ENCODE data around the gene DTX3L. TPM values are rescaled to one million over a fixed set of nuclear protein-coding genes. Genes with fewer than 3 reads are reported as not detected.
A peak's percentile ranks its signal among the peaks of the same experiment; 100 is the strongest.

DTX3L gene
- total RNA-seq, 1 donor from 2014 or later: 33.7 TPM

GRCh38 chr3:122608916-122609315 lies 44.8 kb downstream of the DTX3L start:
- TF ChIP-seq, protein P1, sequence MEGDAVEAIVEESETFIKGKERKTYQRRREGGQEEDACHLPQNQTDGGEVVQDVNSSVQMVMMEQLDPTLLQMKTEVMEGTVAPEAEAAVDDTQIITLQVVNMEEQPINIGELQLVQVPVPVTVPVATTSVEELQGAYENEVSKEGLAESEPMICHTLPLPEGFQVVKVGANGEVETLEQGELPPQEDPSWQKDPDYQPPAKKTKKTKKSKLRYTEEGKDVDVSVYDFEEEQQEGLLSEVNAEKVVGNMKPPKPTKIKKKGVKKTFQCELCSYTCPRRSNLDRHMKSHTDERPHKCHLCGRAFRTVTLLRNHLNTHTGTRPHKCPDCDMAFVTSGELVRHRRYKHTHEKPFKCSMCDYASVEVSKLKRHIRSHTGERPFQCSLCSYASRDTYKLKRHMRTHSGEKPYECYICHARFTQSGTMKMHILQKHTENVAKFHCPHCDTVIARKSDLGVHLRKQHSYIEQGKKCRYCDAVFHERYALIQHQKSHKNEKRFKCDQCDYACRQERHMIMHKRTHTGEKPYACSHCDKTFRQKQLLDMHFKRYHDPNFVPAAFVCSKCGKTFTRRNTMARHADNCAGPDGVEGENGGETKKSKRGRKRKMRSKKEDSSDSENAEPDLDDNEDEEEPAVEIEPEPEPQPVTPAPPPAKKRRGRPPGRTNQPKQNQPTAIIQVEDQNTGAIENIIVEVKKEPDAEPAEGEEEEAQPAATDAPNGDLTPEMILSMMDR (IDR thresholded peaks at IDR 0.05): no peak
- no peak overlapping the region for H3K4me3 Mint-ChIP-seq (ENCODE audit: unreplicated experiment)
- H3K27me3 Mint-ChIP-seq (ENCODE audit: unreplicated experiment): peaks cover 4% of the 10 kb centered on the region
- no peak overlapping the region for H3K27ac Mint-ChIP-seq (ENCODE audit: unreplicated experiment)
- DNase-seq (ENCODE audit: extremely low spot score, unreplicated experiment): no peak
- peaks cover 6% of the 10 kb centered on the region for H3K4me1 Mint-ChIP-seq (ENCODE audit: unreplicated experiment)
- H3K9me3 Mint-ChIP-seq (ENCODE audit: unreplicated experiment): peaks cover 6% of the 10 kb centered on the region
- H3K36me3 Mint-ChIP-seq (ENCODE audit: unreplicated experiment): no peaks in the 10 kb centered on the region

- DNase-seq (ENCODE audit: extremely low spot score, unreplicated experiment): no peak
- TF ChIP-seq, protein P1 (IDR thresholded peaks at IDR 0.05): no peak
- peak overlapping the region; percentile 93 for H3K27ac Mint-ChIP-seq (ENCODE audit: unreplicated experiment)
- H3K36me3 Mint-ChIP-seq (ENCODE audit: unreplicated experiment): no peaks in the 10 kb centered on the region
- peaks cover 6% of the 10 kb centered on the region for H3K9me3 Mint-ChIP-seq (ENCODE audit: unreplicated experiment)
- peaks cover 6% of the 10 kb centered on the region for H3K4me1 Mint-ChIP-seq (ENCODE audit: unreplicated experiment)
- no peaks in the 10 kb centered on the region for H3K27me3 Mint-ChIP-seq (ENCODE audit: unreplicated experiment)
- H3K4me3 Mint-ChIP-seq (ENCODE audit: unreplicated experiment): peak overlapping the region; percentile 3
Observed at GRCh38 chr3:122609798-122610559, 45.8 kb downstream of the DTX3L start.

GRCh38 chr3:122612696-122613095 lies 48.6 kb downstream of the DTX3L start:
- no peaks in the 10 kb centered on the region for H3K36me3 Mint-ChIP-seq (ENCODE audit: unreplicated experiment)
- TF ChIP-seq, protein P1 (IDR thresholded peaks at IDR 0.05): no peak
- no peak overlapping the region for H3K4me3 Mint-ChIP-seq (ENCODE audit: unreplicated experiment)
- DNase-seq (ENCODE audit: extremely low spot score, unreplicated experiment): no peak
- H3K9me3 Mint-ChIP-seq (ENCODE audit: unreplicated experiment): peaks cover 6% of the 10 kb centered on the region
- peaks cover 6% of the 10 kb centered on the region for H3K4me1 Mint-ChIP-seq (ENCODE audit: unreplicated experiment)
- no peak overlapping the region for H3K27ac Mint-ChIP-seq (ENCODE audit: unreplicated experiment)
- peaks cover 9% of the 10 kb centered on the region for H3K27me3 Mint-ChIP-seq (ENCODE audit: unreplicated experiment)

- Mint-ChIP-seq H3K27ac (ENCODE audit: unreplicated experiment) (no peak overlapping the region), H3K27me3 (ENCODE audit: unreplicated experiment) (peaks cover 28% of the 10 kb centered on the region), H3K4me3 (ENCODE audit: unreplicated experiment) (no peak overlapping the region), H3K4me1 (ENCODE audit: unreplicated experiment) (no peaks in the 10 kb centered on the region), H3K36me3 (ENCODE audit: unreplicated experiment) (no peaks in the 10 kb centered on the region), H3K9me3 (ENCODE audit: unreplicated experiment) (peaks cover 6% of the 10 kb centered on the region)
- no peak for DNase-seq (ENCODE audit: extremely low spot score, unreplicated experiment)
- TF ChIP-seq, protein P1 (IDR thresholded peaks at IDR 0.05): no peak
Observed at GRCh38 chr3:122615303-122615702, 51.2 kb downstream of the DTX3L start.

GRCh38 chr3:122618614-122619013 lies 54.5 kb downstream of the DTX3L start:
- Mint-ChIP-seq H3K4me1 (ENCODE audit: unreplicated experiment) (no peaks in the 10 kb centered on the region), H3K27me3 (ENCODE audit: unreplicated experiment) (peaks cover 56% of the 10 kb centered on the region), H3K27ac (ENCODE audit: unreplicated experiment) (no peak overlapping the region), H3K4me3 (ENCODE audit: unreplicated experiment) (no peak overlapping the region), H3K9me3 (ENCODE audit: unreplicated experiment) (no peaks in the 10 kb centered on the region), H3K36me3 (ENCODE audit: unreplicated experiment) (no peaks in the 10 kb centered on the region)
- no peak for DNase-seq (ENCODE audit: extremely low spot score, unreplicated experiment)
- TF ChIP-seq, protein P1 (IDR thresholded peaks at IDR 0.05): no peak

Measured in osteocyte (in vitro differentiated cells).